GM21717 (cell line): ENCODE data around the gene KCNIP3.
"Not testable (repeated sequence)": the region's sequence is repeated elsewhere in the genome, so short reads cannot be mapped to it uniquely, and the experiment has no call there.

ENCODE experiments used
- ATAC-seq: cut with Tn5 transposase; IDR thresholded peaks from one replicate; pipeline ENCODE4 v1.9.1; 2021; ENCODE audit warnings: mild to moderate bottlenecking, moderate library complexity; ENCODE audit not compliant: unreplicated experiment

Gene KCNIP3

GRCh38 chr2:95359501-95359930 is 62.4 kb downstream of the KCNIP3 start:
- ATAC-seq = no peak

GRCh38 chr2:95361216-95361980 is 64.3 kb downstream of the KCNIP3 start:
- ATAC-seq = no peak

GRCh38 chr2:95362486-95362885 is 65.3 kb downstream of the KCNIP3 start:
- no peak for ATAC-seq

GRCh38 chr2:95366514-95366913 is 69.4 kb downstream of the KCNIP3 start:
- no peak for ATAC-seq

- no peak for ATAC-seq
Measured at GRCh38 chr2:95372216-95372829, 75.2 kb downstream of the KCNIP3 start.

- no peak for ATAC-seq
Measured at GRCh38 chr2:95372845-95373244, 75.7 kb downstream of the KCNIP3 start.

- ATAC-seq = no peak
Measured at GRCh38 chr2:95374029-95374428, 76.9 kb downstream of the KCNIP3 start.

- no peak for ATAC-seq
Measured at GRCh38 chr2:95374451-95374920, 77.3 kb downstream of the KCNIP3 start.

- no peak for ATAC-seq
Measured at GRCh38 chr2:95374921-95375471, 77.8 kb downstream of the KCNIP3 start.

- ATAC-seq = no peak
Measured at GRCh38 chr2:95375532-95376150, 78.5 kb downstream of the KCNIP3 start.

- ATAC-seq = no peak
Measured at GRCh38 chr2:95376311-95377215, 79.4 kb downstream of the KCNIP3 start.

- no peak for ATAC-seq
Measured at GRCh38 chr2:95377216-95378123, 80.3 kb downstream of the KCNIP3 start.

- ATAC-seq = not testable (repeated sequence)
Measured at GRCh38 chr2:95378281-95378680, 81.1 kb downstream of the KCNIP3 start.

- no peak for ATAC-seq
Measured at GRCh38 chr2:95379371-95379831, 82.3 kb downstream of the KCNIP3 start.

- ATAC-seq = no peak
Measured at GRCh38 chr2:95380280-95380679, 83.1 kb downstream of the KCNIP3 start.

- ATAC-seq = no peak
Measured at GRCh38 chr2:95380731-95381130, 83.6 kb downstream of the KCNIP3 start.

- no peak for ATAC-seq
Measured at GRCh38 chr2:95381212-95382191, 84.4 kb downstream of the KCNIP3 start.

- no peak for ATAC-seq
Measured at GRCh38 chr2:95382192-95382591, 85.0 kb downstream of the KCNIP3 start.
